SU-DHL-6 (cell line): ENCODE data around the gene SOD1.
"Not testable (repeated sequence)": the region's sequence is repeated elsewhere in the genome, so short reads cannot be mapped to it uniquely, and the experiment has no call there.

Source experiments
- EZH2phosphoT487 ChIP-seq: fragments of 200-600 bp; sonication (generic), shearing (Covaris generic); conservative IDR thresholded peaks from 2 replicates; pipeline ENCODE4 v1.6.1; 2018; ENCODE audit warnings: mild to moderate bottlenecking, antibody characterized with exemption, low read length, moderate library complexity, mixed read lengths
- TF ChIP-seq, protein P1 (sequence below): fragments of 200-600 bp; sonication (generic); IDR thresholded peaks from one replicate; pipeline ENCODE4 v1.5.1; 2017; ENCODE audit warnings: antibody characterized with exemption, mild to moderate bottlenecking, low read length, moderate library complexity; ENCODE audit not compliant: insufficient read depth, poor library complexity, severe bottlenecking

DNA sequence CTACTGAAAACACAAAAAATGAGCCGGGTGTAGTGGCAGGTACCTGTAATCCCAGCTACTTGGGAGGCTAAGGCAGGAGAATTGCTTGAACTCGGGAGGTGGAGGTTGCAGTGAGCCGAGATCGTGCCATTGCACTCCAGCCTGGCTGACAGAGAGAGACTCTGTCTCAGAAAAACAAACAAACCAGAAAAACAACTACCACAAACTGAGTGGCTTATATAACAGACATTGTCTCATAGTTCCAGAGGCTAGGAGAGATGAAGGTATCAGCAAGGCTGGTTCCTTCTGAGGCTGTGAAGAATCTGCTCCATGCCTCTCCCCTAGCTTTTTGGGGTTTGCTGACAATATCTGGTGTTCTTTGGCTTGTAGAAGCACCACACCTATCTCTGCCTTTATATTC is 8.0 kb upstream of the SOD1 start:
- TF ChIP-seq, protein P1, sequence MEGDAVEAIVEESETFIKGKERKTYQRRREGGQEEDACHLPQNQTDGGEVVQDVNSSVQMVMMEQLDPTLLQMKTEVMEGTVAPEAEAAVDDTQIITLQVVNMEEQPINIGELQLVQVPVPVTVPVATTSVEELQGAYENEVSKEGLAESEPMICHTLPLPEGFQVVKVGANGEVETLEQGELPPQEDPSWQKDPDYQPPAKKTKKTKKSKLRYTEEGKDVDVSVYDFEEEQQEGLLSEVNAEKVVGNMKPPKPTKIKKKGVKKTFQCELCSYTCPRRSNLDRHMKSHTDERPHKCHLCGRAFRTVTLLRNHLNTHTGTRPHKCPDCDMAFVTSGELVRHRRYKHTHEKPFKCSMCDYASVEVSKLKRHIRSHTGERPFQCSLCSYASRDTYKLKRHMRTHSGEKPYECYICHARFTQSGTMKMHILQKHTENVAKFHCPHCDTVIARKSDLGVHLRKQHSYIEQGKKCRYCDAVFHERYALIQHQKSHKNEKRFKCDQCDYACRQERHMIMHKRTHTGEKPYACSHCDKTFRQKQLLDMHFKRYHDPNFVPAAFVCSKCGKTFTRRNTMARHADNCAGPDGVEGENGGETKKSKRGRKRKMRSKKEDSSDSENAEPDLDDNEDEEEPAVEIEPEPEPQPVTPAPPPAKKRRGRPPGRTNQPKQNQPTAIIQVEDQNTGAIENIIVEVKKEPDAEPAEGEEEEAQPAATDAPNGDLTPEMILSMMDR = not testable (repeated sequence)
- not testable (repeated sequence) for TF ChIP-seq EZH2phosphoT487
